Spleen (tissue), 11 donors: ENCODE data around the gene DENND4B. TPM values are rescaled to one million over a fixed set of nuclear protein-coding genes. Genes with fewer than 3 reads are reported as not detected.

Experiments
- DNase-seq: peaks from one replicate; pipeline ENCODE4 v3.0.0-alpha.2; 2020
- H3K27ac ChIP-seq, 8 donors: fragments of 200-600 bp; sonication (generic) in 7 of 8; 1 replicate in 4 of 8; 2 replicates in 4 of 8; pipeline versions ENCODE4 v1.5.0 to v1.8.0; 2016 to 2021; ENCODE audit warnings: inconsistent platforms in 4 of 8, mild to moderate bottlenecking in 4 of 8, moderate library complexity in 1 of 8
- H3K27me3 ChIP-seq, 7 donors: fragments of 200-600 bp; sonication (generic) in 6 of 7; replicated peaks in 1 of 7; 1 replicate in 4 of 7; 2 replicates in 3 of 7; pipeline versions ENCODE4 v1.5.0 to v1.8.0; 2016 to 2021; ENCODE audit warnings: inconsistent platforms in 3 of 7, mild to moderate bottlenecking in 1 of 7
- H3K36me3 ChIP-seq, 6 donors: fragments of 200-600 bp; sonication (generic) in 5 of 6; 1 replicate in 4 of 6; 2 replicates in 2 of 6; pipeline versions ENCODE4 v1.5.0 to v1.8.0; 2016 to 2021; ENCODE audit warnings: inconsistent platforms in 2 of 6
- H3K4me1 ChIP-seq, 6 donors: fragments of 200-600 bp; sonication (generic) in 5 of 6; 1 replicate in 3 of 6; 2 replicates in 3 of 6; pipeline versions ENCODE4 v1.5.0 to v1.8.0; 2016 to 2021; ENCODE audit warnings: inconsistent platforms in 3 of 6
- H3K4me3 ChIP-seq, 8 donors: fragments of 200-600 bp; sonication (generic) in 7 of 8; 1 replicate in 4 of 8; 2 replicates in 4 of 8; pipeline versions ENCODE4 v1.5.0 to v1.8.0; 2016 to 2021; ENCODE audit warnings: inconsistent platforms in 4 of 8, mild to moderate bottlenecking in 4 of 8, moderate library complexity in 2 of 8
- H3K9me3 ChIP-seq, 8 donors: fragments of 200-600 bp; sonication (generic) in 7 of 8; 1 replicate in 4 of 8; 2 replicates in 4 of 8; pipeline versions ENCODE4 v1.5.0 to v1.8.0; 2016 to 2021; ENCODE audit warnings: inconsistent platforms in 4 of 8
- CTCF ChIP-seq, 11 experiments: fragments of 200-600 bp in 7 of 11; fragments of 450-650 bp in 4 of 11; sonication (generic) in 4 of 11; IDR thresholded peaks in 8 of 11; conservative IDR thresholded peaks in 3 of 11; 1 replicate in 7 of 11; 2 replicates in 4 of 11; pipeline versions ENCODE4 v1.4.0 to v1.8.0; 2016 to 2021; ENCODE audit warnings: antibody characterized with exemption in 11 of 11, inconsistent platforms in 4 of 11, mild to moderate bottlenecking in 1 of 11
- POLR2A ChIP-seq, 3 donors: fragments of 450-650 bp; IDR thresholded peaks; one replicate each; pipeline ENCODE4 v1.5.1; 2017; ENCODE audit warnings: antibody characterized with exemption in 3 of 3, mild to moderate bottlenecking in 1 of 3
- POLR2AphosphoS5 ChIP-seq, 3 donors: sonication (generic); formaldehyde crosslinking; IDR thresholded peaks; one replicate each; pipeline ENCODE4 v1.5.1; 2017; ENCODE audit warnings: antibody characterized with exemption in 3 of 3
- WGBS, 5 donors: extraction: QIAGEN DNeasy Blood & Tissue Kit in 3 of 5; methylation state at CpG; one replicate each; pipeline versions ENCODE4 v1.1.5 to v1.1.7; 2013 to 2018; 5-methylcytosine and 5-hydroxymethylcytosine counted together
- intact Hi-C: fragments of 100-400 bp; cut with DNase I; formaldehyde crosslinking; loops from one replicate; pipeline ENCODE4 v1.15.0; 2023; ENCODE audit warnings: low total_unique reads
- polyA plus RNA-seq, 3 donors: library from polyadenylated mRNA; stranded (reverse); fragments of 200-250 nt; gene quantifications; one replicate each; pipeline ENCODE4 v1.2.1, GENCODE V29; 2013
- total RNA-seq, 7 donors: library from RNA; depleted of rRNA in 3 of 7; stranded (reverse); fragments of >200 nt in 3 of 7; fragmentation: NEBNext Ultra II Directional in 4 of 7; extraction: Animal tissue kit (Norgen Biotek cat#: 25700) in 4 of 7; gene quantifications; one replicate each; pipeline versions ENCODE4 v1.1.0 to v1.2.1, GENCODE V29; 2016 to 2021
- donor health status: healthy with polysubstance abuse.
- donor health status: DM: no; HTN: no; CAD: no; lungs with moderate emphysema.
- donor health status: DM: no; HTN: no; CAD: no.
- donor health status: Bipolar disorder and iron deficiency.
- donor health status: healthy.
- donor health status: DM: no; HTN: no; CAD: no.
- donor health status: DM: yes; HTN: yes; CAD: no.

Gene DENND4B
- total and polyA plus RNA-seq, 10 donors, result 47.7 to 211 (median 153) TPM

- intact Hi-C loops, result no loop called here
- Histone ChIP-seq H3K4me1 (peaks cover 36 to 73% (median 60%) of the 10 kb centered on the region in 6 donors), H3K4me3 (peak overlapping the region; percentile 67 to 97 (median 84)), H3K9me3 (no peaks in the 10 kb centered on the region), H3K27me3 (no peaks in the 10 kb centered on the region), H3K27ac (peak overlapping the region in 7 of 8 donors; percentile 78 to 97 (median 95)), H3K36me3 (peaks cover 0 to 29% (median 3%) of the 10 kb centered on the region in 6 donors)
- TF ChIP-seq POLR2AphosphoS5 (IDR thresholded peaks at IDR 0.05), result no peak
- TF ChIP-seq CTCF (IDR thresholded peaks at IDR 0.05 in 8 of 11, conservative IDR thresholded peaks at IDR 0.05 in 3 of 11), result no peak
- TF ChIP-seq POLR2A (IDR thresholded peaks at IDR 0.05), result no peak
- WGBS, 5 donors, result 17 to 37% (median 30%) methylated on average over 3 of the region's 3 CpGs
- no peak for DNase-seq
Observed at GRCh38 chr1:153921080-153921802, 25.3 kb downstream of the DENND4B start.

GRCh38 chr1:153919876-153920852 is 26.4 kb downstream of the DENND4B start:
- Histone ChIP-seq H3K27ac (peak overlapping the region in 7 of 8 donors; percentile 28 to 97 (median 94)), H3K27me3 (no peaks in the 10 kb centered on the region), H3K4me3 (peak overlapping the region in 2 of 8 donors; percentile 82 to 95), H3K9me3 (no peaks in the 10 kb centered on the region), H3K36me3 (peaks cover 0 to 40% (median 12%) of the 10 kb centered on the region in 6 donors), H3K4me1 (peaks cover 36 to 83% (median 60%) of the 10 kb centered on the region in 6 donors)
- TF ChIP-seq CTCF (IDR thresholded peaks at IDR 0.05 in 8 of 11, conservative IDR thresholded peaks at IDR 0.05 in 3 of 11) (peak in 1 of 11 experiments; percentile 27), POLR2A (IDR thresholded peaks at IDR 0.05) (no peak), POLR2AphosphoS5 (IDR thresholded peaks at IDR 0.05) (no peak)
- no peak for DNase-seq
- intact Hi-C loops, result no loop called here
- 45 to 54% (median 47%) methylated on average over 4 of the region's 4 CpGs for WGBS, 5 donors

- Histone ChIP-seq H3K27ac (no peak overlapping the region), H3K9me3 (no peaks in the 10 kb centered on the region), H3K4me1 (peaks cover 23 to 96% (median 52%) of the 10 kb centered on the region in 6 donors), H3K27me3 (no peaks in the 10 kb centered on the region), H3K36me3 (peaks cover 0 to 60% (median 17%) of the 10 kb centered on the region in 6 donors), H3K4me3 (no peak overlapping the region)
- intact Hi-C loops, result no loop called here
- WGBS, 5 donors, result 85 to 95% (median 93%) methylated on average over 4 of the region's 4 CpGs
- no peak for DNase-seq
- TF ChIP-seq POLR2AphosphoS5 (IDR thresholded peaks at IDR 0.05) (no peak), POLR2A (IDR thresholded peaks at IDR 0.05) (no peak), CTCF (IDR thresholded peaks at IDR 0.05 in 8 of 11, conservative IDR thresholded peaks at IDR 0.05 in 3 of 11) (no peak)
Observed at GRCh38 chr1:153916297-153916696, 30.2 kb downstream of the DENND4B start.
